ENCODE data around the gene PTTG1.

PTTG1 gene

GRCh38 chr5:160475864-160476438 is 54.3 kb downstream of the PTTG1 start:
- DNase-seq = no peak

DNA sequence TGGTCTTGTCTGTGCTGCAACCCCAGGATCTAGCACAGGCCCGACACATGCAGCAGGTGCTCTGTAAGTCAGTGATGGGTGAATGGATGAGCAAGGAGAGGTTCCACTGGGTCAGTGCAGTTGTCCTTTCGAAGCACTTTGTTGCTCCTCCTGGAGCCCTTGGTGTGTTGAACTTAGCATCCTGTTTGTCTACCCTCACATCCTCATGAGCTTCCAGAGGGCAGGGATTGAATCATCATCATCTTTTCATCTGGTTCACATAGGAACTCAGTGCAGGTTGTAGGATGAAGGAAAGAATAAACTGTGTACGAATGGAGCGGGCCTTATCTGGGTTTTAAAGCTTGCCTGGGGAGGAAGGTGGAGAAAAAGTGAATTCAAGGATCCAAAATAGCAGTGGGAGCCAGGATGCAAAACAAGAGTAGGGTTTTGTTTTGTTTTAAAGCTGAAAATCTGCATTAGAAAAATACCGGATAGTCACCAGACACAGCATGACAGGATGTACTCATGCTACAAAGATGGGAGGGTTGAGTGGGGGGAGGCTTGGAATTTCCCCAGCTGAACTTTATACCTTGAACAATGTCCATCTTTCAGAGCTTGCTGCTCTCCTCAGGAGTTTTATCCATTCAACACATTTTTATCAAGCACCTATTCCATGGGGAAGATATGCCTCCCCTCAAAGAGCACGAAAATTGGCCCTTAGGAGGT is 55.8 kb downstream of the PTTG1 start:
- DNase-seq = peak; percentile 58

GRCh38 chr5:160478163-160478562 is 56.5 kb downstream of the PTTG1 start:
- DNase-seq = no peak

Measured in CD4-positive, alpha-beta T cell treated with Interleukin-12 subunit alpha and Interleukin-12 subunit beta, for 1 hour (primary cell).